ENCODE data around the gene MB21D2. TPM values are rescaled to one million over a fixed set of nuclear protein-coding genes. Genes with fewer than 3 reads are reported as not detected.
"Not testable (repeated sequence)": the region's sequence is repeated elsewhere in the genome, so short reads cannot be mapped to it uniquely, and the experiment has no call there.

MB21D2 gene, protein sequence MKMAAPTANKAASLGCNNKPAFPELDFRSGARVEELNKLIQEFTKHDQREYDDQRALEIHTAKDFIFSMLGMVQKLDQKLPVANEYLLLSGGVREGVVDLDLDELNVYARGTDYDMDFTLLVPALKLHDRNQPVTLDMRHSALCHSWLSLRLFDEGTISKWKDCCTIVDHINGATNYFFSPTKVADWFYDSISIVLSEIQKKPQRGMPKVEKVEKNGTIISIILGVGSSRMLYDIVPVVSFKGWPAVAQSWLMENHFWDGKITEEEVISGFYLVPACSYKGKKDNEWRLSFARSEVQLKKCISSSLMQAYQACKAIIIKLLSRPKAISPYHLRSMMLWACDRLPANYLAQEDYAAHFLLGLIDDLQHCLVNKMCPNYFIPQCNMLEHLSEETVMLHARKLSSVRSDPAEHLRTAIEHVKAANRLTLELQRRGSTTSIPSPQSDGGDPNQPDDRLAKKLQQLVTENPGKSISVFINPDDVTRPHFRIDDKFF
- 18.0 and 22.5 TPM in 2 replicates for total RNA-seq (2014; rRNA removed; shearing (Covaris generic))

DNA sequence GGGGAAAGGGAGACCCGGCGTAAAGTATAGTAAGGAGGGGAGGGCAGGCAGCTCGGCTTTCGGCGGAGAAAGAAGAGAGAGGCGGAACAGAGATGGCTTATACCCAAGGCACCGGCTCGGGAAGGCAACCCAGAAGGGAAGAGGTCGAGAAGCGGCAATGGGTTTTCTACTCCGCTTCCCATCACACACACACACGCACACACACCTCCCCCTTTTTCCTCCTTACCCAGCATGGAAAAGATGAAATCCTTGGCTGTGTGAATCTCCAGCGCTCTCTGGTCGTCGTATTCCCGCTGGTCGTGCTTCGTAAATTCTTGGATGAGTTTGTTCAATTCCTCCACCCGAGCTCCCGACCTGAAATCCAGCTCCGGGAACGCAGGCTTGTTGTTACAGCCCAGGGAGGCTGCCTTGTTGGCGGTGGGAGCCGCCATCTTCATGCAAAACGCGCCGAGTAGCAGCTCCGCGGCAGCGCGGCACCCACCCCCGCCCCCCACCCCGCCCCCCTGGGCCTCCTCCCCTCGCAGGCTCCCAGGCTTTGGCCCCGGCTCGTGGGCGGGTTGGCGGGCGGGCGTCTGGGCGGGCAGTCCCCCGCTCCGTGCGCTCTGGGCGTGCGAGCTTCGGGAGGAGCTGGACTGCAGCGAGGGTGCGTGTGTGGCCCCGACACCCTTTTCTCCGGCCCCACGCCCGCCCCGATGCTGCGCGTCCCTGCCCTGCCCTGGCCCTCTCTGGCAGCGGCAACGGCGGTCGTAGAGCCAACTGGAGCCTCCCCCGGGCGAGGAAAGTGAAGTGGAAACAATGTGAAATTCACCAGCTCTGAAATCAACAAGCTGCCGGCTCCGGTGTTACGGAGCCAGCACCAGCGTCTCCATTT is at the start of gene MB21D2:
Gene MB21D2, minus strand, starts transcription at position 453 of the 871 bp plus-strand sequence. Its CDS starts 16 bp downstream, at position 437.
- DNase-seq (ENCODE audit: low read depth in 1 of 2, low spot score in 2 of 2), result peak; percentile 80 to 85
- Histone ChIP-seq H3K4me1 (replicated peaks) (peaks cover 25% of the 10 kb centered on the region), H3K27ac (peak within 1 kb of the TSS; percentile 93)

DNA sequence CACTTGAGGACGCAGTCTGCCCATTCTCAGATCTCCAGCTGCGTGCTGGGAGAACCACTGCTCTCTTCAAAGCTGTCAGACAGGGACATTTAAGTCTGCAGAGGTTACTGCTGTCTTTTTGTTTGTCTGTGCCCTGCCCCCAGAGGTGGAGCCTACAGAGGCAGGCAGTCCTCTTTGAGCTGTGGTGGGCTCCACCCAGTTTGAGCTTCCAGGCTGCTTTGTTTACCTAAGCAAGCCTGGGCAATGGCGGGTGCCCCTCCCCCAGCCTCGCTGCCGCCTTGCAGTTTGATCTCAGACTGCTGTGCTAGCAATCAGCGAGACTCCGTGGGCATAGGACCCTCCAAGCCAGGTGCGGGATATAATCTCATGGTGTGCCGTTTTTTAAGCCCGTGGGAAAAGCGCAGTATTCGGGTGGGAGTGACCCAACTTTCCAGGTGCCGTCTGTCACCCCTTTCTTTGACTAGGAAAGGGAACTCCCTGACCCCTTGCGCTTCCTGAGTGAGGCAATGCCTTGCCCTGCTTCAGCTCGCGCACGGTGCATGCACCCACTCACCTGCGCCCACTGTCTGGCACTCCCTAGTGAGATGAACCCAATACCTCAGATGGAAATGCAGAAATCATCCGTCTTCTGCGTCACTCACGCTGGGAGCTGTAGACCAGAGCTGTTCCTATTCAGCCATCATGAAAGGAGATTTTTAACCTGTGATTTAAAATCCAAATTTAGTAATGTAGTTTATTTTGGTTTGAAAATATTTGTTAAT is 47.5 kb upstream of the MB21D2 start:
- not testable (repeated sequence) for H3K36me3 ChIP-seq; DNase-seq (ENCODE audit: low read depth in 1 of 2, low spot score in 2 of 2); H3K4me3 ChIP-seq; H3K27ac ChIP-seq; H3K4me1 ChIP-seq (replicated peaks); H3K9me3 ChIP-seq (replicated peaks); H3K27me3 ChIP-seq (replicated peaks)

More for the DNA sequence above, at the start of gene MB21D2:
- Histone ChIP-seq H3K27me3 (replicated peaks) (no peaks in the 10 kb centered on the region), H3K4me3 (peak within 1 kb of the TSS; percentile 78), H3K36me3 (peaks cover 5% of the 10 kb centered on the region; the same call in 1 of the 2 replicates), H3K9me3 (replicated peaks) (no peaks in the 10 kb centered on the region)

DNA sequence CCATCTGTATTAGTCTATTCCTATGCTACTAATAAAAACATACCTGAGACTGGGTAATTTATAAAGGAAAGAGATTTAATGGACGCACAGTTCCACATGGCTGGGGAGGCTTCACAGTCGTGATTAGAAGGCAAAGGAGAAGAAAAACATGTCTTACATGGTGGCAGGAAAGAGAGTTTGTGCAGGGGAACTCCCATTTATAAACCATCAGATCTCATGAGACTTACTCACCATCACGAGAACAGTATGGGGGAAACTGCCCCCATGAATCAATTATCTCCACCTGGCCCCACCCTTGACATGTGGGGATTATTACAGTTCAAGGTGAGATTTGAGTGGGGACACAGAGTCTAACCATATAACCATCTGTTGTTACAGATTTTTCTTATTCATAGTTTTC is 42.1 kb upstream of the MB21D2 start:
- DNase-seq (ENCODE audit: low read depth in 1 of 2, low spot score in 2 of 2), result no peak
- Histone ChIP-seq H3K36me3 (no peaks in the 10 kb centered on the region), H3K4me3 (no peak overlapping the region), H3K27ac (no peak overlapping the region), H3K27me3 (replicated peaks) (no peaks in the 10 kb centered on the region), H3K4me1 (replicated peaks) (no peaks in the 10 kb centered on the region), H3K9me3 (replicated peaks) (no peaks in the 10 kb centered on the region)

DNA sequence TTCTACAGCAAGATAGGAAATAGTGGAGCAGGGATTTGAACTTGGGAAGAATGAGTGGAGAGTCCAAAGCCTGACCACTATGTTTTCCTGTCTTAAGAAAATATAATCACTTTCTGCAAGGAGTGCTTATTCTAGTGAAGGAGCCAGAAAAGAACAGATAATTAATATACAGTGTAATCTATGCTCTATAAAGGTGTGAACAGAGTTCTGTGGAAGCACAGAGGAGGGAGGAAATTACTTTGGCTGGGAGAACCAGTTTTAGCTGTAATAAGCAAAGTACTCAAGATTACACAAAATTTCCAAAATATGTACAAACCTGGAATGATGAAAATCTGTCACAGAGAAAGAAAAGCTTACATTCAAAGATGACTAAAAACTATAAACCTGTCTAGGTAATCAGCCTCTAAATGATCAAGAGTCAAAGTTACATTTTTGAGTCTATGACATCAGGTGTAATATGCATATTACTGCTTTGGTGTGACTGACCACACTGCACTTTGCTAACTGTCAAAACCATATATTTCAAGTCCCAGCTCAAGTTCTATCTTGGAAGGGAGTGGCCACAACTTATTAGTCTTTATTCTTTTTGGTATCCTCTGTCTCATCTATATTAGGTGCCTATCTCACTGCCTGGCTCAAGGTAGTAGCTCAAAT is 40.7 kb upstream of the MB21D2 start:
- no peaks in the 10 kb centered on the region for H3K36me3 ChIP-seq
- H3K27me3 ChIP-seq (replicated peaks), result no peaks in the 10 kb centered on the region
- no peak overlapping the region for H3K27ac ChIP-seq
- DNase-seq (ENCODE audit: low read depth in 1 of 2, low spot score in 2 of 2), result no peak
- H3K4me1 ChIP-seq (replicated peaks), result no peaks in the 10 kb centered on the region
- H3K4me3 ChIP-seq, result no peak overlapping the region
- no peaks in the 10 kb centered on the region for H3K9me3 ChIP-seq (replicated peaks)

DNA sequence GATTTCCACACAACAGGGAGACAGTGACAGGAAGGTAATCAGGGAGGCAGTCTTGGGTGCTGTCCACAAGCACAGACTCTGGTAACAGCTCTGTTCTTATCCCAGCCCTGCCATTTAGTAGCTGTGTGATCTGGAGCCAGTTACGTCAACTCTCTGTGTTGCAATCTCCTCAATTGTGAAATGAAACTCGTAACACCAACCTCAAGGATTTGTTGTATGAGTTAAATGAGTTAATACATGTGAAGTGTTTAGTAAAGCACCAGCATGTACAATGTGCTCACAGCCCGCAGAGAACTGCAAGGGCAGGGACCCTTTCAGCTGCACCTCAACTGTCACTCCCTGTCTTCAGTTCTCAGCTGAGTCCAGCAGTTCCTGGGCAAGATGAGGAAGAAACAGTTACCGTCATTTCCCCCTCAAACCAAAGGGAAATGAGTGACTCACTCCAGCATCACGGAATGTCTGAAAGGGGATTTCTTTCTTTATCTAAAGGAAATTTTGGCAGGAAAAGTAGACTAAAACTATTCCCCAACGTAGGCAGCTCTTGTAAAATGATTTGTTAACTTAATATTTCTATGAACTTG is 39.9 kb upstream of the MB21D2 start:
- DNase-seq (ENCODE audit: low read depth in 1 of 2, low spot score in 2 of 2), result peak in 1 of 2 experiments; percentile 16
- Histone ChIP-seq H3K4me3 (no peak overlapping the region), H3K27me3 (replicated peaks) (no peaks in the 10 kb centered on the region), H3K4me1 (replicated peaks) (no peaks in the 10 kb centered on the region), H3K27ac (no peak overlapping the region), H3K36me3 (no peaks in the 10 kb centered on the region), H3K9me3 (replicated peaks) (no peaks in the 10 kb centered on the region)

DNA sequence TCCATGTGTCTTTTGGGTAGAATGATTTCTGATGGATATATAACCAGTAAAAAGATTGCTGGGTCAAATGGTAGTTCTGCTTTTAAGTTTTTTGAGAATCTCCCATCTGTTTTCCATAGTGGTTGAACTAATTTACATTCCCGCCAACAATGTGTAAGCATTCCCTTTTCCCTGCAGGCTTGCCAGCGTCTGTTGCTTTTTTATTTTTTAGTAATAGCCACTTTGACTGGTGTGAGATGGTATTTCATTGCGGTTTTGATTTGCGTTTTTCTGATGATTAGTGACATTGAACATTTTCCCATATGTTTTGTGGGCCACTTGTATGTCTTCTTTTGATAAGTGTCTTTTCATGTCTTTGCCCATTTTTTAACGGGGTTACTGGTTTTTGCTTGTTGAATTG is 36.3 kb upstream of the MB21D2 start:
- H3K4me3 ChIP-seq, result no peak overlapping the region
- H3K27me3 ChIP-seq (replicated peaks), result no peaks in the 10 kb centered on the region
- no peak overlapping the region for H3K27ac ChIP-seq
- no peaks in the 10 kb centered on the region for H3K4me1 ChIP-seq (replicated peaks)
- no peaks in the 10 kb centered on the region for H3K36me3 ChIP-seq
- H3K9me3 ChIP-seq (replicated peaks), result no peaks in the 10 kb centered on the region
- DNase-seq (ENCODE audit: low read depth in 1 of 2, low spot score in 2 of 2), result no peak

DNA sequence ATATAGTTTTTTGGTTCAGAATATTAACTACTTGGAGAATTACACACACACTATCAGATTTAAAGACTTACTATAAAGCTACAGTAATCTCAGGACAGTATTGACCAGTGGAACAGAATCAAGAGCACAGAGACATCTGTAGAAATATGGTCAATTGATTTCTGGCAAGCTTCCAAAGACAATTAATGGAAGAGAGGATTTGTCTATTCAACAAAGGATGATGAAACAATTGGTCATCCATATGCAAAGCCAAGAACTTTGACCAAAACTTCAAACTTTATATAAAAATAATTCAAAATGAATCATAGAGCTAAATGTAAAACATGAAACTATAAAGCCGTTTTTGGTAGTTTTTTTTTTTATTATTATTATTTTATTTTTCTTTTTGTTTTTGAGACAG is 29.8 kb upstream of the MB21D2 start:
- no peaks in the 10 kb centered on the region for H3K27me3 ChIP-seq (replicated peaks)
- no peaks in the 10 kb centered on the region for H3K9me3 ChIP-seq (replicated peaks)
- no peak overlapping the region for H3K27ac ChIP-seq
- H3K4me3 ChIP-seq, result no peak overlapping the region
- no peaks in the 10 kb centered on the region for H3K36me3 ChIP-seq
- no peaks in the 10 kb centered on the region for H3K4me1 ChIP-seq (replicated peaks)
- DNase-seq (ENCODE audit: low read depth in 1 of 2, low spot score in 2 of 2), result no peak

DNA sequence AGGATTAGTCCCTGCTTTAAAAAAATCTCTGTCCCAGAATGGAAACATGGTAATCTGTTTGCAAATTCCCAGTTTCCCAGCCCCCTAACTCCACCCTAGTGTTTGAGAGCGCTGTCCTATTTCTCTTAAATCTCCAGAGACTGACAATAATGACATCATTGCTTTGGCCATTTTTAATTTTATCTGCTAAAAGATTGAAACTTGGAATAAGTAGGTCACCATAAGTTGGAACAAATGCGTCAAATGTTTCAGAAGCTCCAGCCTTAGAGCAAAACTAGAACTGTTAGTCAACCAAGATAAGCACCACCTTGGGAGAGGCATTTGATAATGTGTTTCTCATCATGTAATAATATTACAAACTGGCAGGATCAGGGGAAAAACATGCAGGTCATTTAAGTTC is 25.7 kb upstream of the MB21D2 start:
- no peak overlapping the region for H3K27ac ChIP-seq
- no peak overlapping the region for H3K4me3 ChIP-seq
- H3K4me1 ChIP-seq (replicated peaks), result no peaks in the 10 kb centered on the region
- H3K27me3 ChIP-seq (replicated peaks), result no peaks in the 10 kb centered on the region
- H3K36me3 ChIP-seq, result no peaks in the 10 kb centered on the region
- H3K9me3 ChIP-seq (replicated peaks), result no peaks in the 10 kb centered on the region
- no peak for DNase-seq (ENCODE audit: low read depth in 1 of 2, low spot score in 2 of 2)

DNA sequence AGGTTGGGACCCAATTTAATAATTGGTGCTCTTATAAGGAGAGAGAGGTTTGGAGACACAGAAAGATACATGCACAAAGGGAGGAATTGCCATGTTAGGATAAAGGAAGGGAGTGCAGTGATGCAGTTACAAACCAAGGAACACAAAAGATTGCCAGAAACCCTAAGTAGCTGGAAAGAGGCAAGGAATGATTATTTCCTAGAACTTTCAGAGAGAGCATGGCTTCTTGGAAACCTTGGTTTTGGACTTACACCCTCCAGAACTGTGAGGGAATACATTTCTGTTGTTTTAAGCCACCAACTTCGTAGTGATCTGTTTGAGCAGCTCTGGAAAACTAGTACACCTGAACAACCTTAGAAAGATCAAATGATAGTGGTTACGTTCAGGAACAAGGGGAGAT is 25.0 kb upstream of the MB21D2 start:
- DNase-seq (ENCODE audit: low read depth in 1 of 2, low spot score in 2 of 2), result no peak
- Histone ChIP-seq H3K4me1 (replicated peaks) (no peaks in the 10 kb centered on the region), H3K36me3 (no peaks in the 10 kb centered on the region), H3K27me3 (replicated peaks) (no peaks in the 10 kb centered on the region), H3K27ac (no peak overlapping the region), H3K9me3 (replicated peaks) (no peaks in the 10 kb centered on the region), H3K4me3 (no peak overlapping the region)

DNA sequence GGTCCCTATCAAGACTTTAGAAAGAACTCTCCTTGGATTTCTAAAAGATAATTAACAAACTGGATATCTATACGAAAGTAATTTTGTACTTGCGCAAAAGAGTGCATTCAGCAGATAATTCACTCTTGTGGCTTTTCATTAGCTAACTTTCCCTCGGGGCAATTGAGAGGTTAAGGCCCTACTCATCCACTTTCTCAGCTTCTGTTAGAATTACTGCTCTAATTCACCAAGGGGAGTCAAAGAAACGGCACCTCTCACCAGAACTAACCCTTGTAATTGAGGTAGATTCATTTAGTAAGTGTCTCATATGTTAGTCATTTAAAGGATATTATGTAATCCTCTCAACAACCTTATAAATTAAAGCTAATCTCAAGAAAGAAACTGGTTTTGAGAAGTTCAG is 22.5 kb upstream of the MB21D2 start:
- no peak for DNase-seq (ENCODE audit: low read depth in 1 of 2, low spot score in 2 of 2)
- Histone ChIP-seq H3K36me3 (no peaks in the 10 kb centered on the region), H3K9me3 (replicated peaks) (no peaks in the 10 kb centered on the region), H3K27me3 (replicated peaks) (no peaks in the 10 kb centered on the region), H3K27ac (no peak overlapping the region), H3K4me3 (no peak overlapping the region), H3K4me1 (replicated peaks) (peaks cover 4% of the 10 kb centered on the region)

DNA sequence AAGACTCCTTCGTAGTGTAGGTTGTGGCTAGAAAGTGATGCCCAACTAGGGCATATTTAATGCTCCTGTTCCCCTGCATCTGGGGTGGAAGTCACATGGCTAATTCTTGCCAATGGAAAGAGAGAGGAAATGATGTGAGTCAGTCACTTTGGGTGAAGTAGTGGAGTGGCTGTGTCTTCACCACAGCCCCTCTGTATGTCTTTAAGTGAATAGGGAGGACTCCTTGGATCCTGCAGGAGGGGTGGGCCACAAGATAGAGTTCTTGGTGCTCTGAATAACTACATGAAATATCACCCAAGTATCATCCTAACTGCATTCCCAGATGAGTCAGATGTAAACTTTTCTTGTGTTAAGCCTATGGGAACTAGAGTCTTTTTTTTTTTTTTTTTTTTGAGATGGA is 17.8 kb upstream of the MB21D2 start:
- DNase-seq (ENCODE audit: low read depth in 1 of 2, low spot score in 2 of 2), result no peak

DNA sequence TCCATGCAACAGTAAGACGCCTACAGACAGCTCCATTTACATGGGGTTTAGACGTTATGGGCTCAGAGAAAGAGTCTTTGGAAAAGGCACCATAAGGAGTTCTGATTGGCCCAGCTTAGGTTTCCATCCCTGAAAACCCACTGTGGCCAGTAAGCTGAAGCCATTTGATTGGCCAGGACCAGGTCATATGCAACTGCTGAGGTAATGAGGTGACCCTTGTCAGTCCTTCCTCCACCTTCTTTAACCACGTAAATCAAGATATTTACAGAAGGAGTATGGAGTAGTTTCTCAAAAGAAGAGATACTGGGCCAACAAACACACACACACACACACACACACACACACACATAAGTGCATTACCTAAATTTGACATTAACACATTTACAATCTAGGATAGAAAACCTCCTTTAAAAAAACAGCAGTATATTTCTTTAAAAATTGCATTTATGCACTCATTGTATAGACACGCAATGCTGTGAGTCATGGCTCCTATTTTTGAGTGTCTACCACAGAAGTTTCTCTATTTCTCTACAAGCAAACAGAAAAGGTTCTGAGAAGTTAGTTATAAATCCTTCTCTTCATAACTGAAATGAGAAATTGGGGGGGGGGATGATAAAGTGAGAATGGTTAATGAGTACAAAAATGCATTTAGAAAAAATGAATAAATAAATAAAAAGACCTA is 16.3 kb upstream of the MB21D2 start:
- no peak overlapping the region for H3K27ac ChIP-seq
- H3K36me3 ChIP-seq, result no peaks in the 10 kb centered on the region
- DNase-seq (ENCODE audit: low read depth in 1 of 2, low spot score in 2 of 2), result no peak
- H3K27me3 ChIP-seq (replicated peaks), result no peaks in the 10 kb centered on the region
- H3K4me3 ChIP-seq, result no peak overlapping the region
- H3K9me3 ChIP-seq (replicated peaks), result no peaks in the 10 kb centered on the region
- peaks cover 26% of the 10 kb centered on the region for H3K4me1 ChIP-seq (replicated peaks)

More for the DNA sequence above, 17.8 kb upstream of the MB21D2 start:
- Histone ChIP-seq H3K4me3 (no peak overlapping the region), H3K27ac (no peak overlapping the region), H3K27me3 (replicated peaks) (no peaks in the 10 kb centered on the region), H3K9me3 (replicated peaks) (no peaks in the 10 kb centered on the region), H3K36me3 (no peaks in the 10 kb centered on the region), H3K4me1 (replicated peaks) (peaks cover 15% of the 10 kb centered on the region)
